ENCODE data around the gene EEFSEC.

The EEFSEC gene

GRCh38 chr3:128178782-128179483, 25.7 kb downstream of the EEFSEC start:
- no peak for TF ChIP-seq ZFX (IDR thresholded peaks at IDR 0.05; ENCODE audit: borderline replicate concordance)
- TF ChIP-seq, protein P1, sequence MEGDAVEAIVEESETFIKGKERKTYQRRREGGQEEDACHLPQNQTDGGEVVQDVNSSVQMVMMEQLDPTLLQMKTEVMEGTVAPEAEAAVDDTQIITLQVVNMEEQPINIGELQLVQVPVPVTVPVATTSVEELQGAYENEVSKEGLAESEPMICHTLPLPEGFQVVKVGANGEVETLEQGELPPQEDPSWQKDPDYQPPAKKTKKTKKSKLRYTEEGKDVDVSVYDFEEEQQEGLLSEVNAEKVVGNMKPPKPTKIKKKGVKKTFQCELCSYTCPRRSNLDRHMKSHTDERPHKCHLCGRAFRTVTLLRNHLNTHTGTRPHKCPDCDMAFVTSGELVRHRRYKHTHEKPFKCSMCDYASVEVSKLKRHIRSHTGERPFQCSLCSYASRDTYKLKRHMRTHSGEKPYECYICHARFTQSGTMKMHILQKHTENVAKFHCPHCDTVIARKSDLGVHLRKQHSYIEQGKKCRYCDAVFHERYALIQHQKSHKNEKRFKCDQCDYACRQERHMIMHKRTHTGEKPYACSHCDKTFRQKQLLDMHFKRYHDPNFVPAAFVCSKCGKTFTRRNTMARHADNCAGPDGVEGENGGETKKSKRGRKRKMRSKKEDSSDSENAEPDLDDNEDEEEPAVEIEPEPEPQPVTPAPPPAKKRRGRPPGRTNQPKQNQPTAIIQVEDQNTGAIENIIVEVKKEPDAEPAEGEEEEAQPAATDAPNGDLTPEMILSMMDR (IDR thresholded peaks at IDR 0.05): no peak
- H3K27ac ChIP-seq: no peak overlapping the region

GRCh38 chr3:128179484-128179819, 26.2 kb downstream of the EEFSEC start:
- TF ChIP-seq, protein P1 (IDR thresholded peaks at IDR 0.05): no peak
- no peak for TF ChIP-seq ZFX (IDR thresholded peaks at IDR 0.05; ENCODE audit: borderline replicate concordance)
- no peak overlapping the region for H3K27ac ChIP-seq

- H3K27ac ChIP-seq: no peak overlapping the region
- TF ChIP-seq, protein P1 (IDR thresholded peaks at IDR 0.05): no peak
- TF ChIP-seq ZFX (IDR thresholded peaks at IDR 0.05; ENCODE audit: borderline replicate concordance): no peak
These were observed 27.2 kb downstream of the EEFSEC start for GRCh38 chr3:128180436-128180835.

- H3K27ac ChIP-seq: no peak overlapping the region
- no peak for TF ChIP-seq ZFX (IDR thresholded peaks at IDR 0.05; ENCODE audit: borderline replicate concordance)
- TF ChIP-seq, protein P1 (IDR thresholded peaks at IDR 0.05): no peak
These were observed 27.6 kb downstream of the EEFSEC start for GRCh38 chr3:128180913-128181312.

DNA sequence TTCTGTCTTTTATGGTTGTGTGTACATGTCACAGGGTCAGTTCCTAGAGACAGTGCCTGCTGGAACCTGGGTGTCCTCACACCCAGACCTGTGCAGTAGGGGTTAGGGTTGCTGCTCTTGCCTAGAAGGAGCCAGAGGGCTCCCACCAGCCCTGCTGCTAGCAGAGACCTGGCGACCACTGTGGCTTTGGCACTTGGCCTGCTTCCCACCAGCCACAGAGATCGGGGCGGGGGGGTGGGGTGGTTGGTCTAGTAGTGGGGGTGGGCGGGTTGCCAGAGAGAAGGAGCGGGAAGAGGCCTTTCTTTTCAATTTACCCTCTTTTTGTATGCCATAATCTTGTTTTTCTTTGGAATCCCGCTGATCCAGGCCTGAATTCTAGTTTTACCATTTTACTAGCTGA, 29.4 kb downstream of the EEFSEC start:
- TF ChIP-seq, protein P1 (IDR thresholded peaks at IDR 0.05): no peak
- no peak for TF ChIP-seq ZFX (IDR thresholded peaks at IDR 0.05; ENCODE audit: borderline replicate concordance)
- H3K27ac ChIP-seq: no peak overlapping the region

GRCh38 chr3:128185630-128186447, 32.6 kb downstream of the EEFSEC start:
- no peak overlapping the region for H3K27ac ChIP-seq
- TF ChIP-seq, protein P1 (IDR thresholded peaks at IDR 0.05): no peak
- no peak for TF ChIP-seq ZFX (IDR thresholded peaks at IDR 0.05; ENCODE audit: borderline replicate concordance)

DNA sequence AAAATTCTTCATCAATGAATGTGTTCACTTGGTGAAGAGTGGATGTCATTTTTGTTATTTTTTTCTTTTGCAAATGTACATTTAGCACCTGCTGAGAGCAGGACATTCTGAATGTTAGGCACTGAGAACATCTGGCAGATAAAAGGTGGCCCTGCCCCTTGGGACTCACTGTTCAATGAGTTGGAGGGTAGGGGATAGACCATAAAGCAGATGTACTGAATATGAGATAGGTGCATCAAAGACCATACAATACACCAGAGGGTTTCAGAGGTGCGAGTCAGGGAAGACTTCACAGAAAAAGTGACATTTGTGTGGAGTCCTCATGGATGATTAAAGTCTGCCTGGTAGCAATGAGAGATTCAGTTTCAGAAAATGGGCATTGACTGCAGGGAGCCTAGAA, 34.2 kb downstream of the EEFSEC start:
- no peak for TF ChIP-seq ZFX (IDR thresholded peaks at IDR 0.05; ENCODE audit: borderline replicate concordance)
- TF ChIP-seq, protein P1 (IDR thresholded peaks at IDR 0.05): no peak
- H3K27ac ChIP-seq: no peak overlapping the region
